Kidney (tissue), 14 donors: ENCODE data around the gene PLCB1. TPM values are rescaled to one million over a fixed set of nuclear protein-coding genes. Genes with fewer than 3 reads are reported as not detected.

ENCODE experiments used
- DNase-seq, 5 donors: peaks; one replicate each; pipeline ENCODE4 v3.0.0-alpha.2; 2013 to 2020
- FAIRE-seq: peaks from 2 replicates; lab custom pipeline; 2012; peaks lifted over from hg19 to GRCh38; lab: Jason Lieb, UNC
- H3K27ac ChIP-seq, 2 donors: one replicate each; pipeline ENCODE4 v1.7.0; 2013; ENCODE audit warnings: low read depth in 2 of 2, low read length in 2 of 2, inconsistent platforms in 1 of 2
- H3K27me3 ChIP-seq: one replicate; pipeline ENCODE4 v1.7.1; 2013; ENCODE audit warnings: low read length, inconsistent platforms; ENCODE audit not compliant: control insufficient read depth, insufficient read depth
- H3K36me3 ChIP-seq, 3 donors: one replicate each; pipeline versions ENCODE4 v1.7.0 to v1.7.1; 2013; ENCODE audit warnings: low read length in 3 of 3, control low read depth in 1 of 3, inconsistent platforms in 1 of 3; ENCODE audit not compliant: insufficient read depth in 3 of 3, control insufficient read depth in 2 of 3
- H3K4me1 ChIP-seq, 3 donors: one replicate each; pipeline versions ENCODE4 v1.7.0 to v1.7.1; 2013; ENCODE audit warnings: low read length in 3 of 3, inconsistent platforms in 1 of 3, low read depth in 1 of 3; ENCODE audit not compliant: control insufficient read depth in 2 of 3, insufficient read depth in 2 of 3
- H3K4me3 ChIP-seq, 3 donors: one replicate each; pipeline versions ENCODE4 v1.7.0 to v1.8.1; 2013; ENCODE audit warnings: low read length in 3 of 3, control low read depth in 1 of 3, inconsistent platforms in 1 of 3
- H3K9ac ChIP-seq, 3 donors: one replicate each; pipeline versions ENCODE4 v1.7.0 to v1.7.1; 2013; ENCODE audit warnings: low read length in 3 of 3, control low read depth in 1 of 3, inconsistent platforms in 1 of 3
- H3K9me3 ChIP-seq, 3 donors: one replicate each; pipeline versions ENCODE4 v1.7.0 to v1.7.1; 2013; ENCODE audit warnings: low read length in 3 of 3, control low read depth in 1 of 3, inconsistent platforms in 1 of 3; ENCODE audit not compliant: control insufficient read depth in 2 of 3, insufficient read depth in 1 of 3
- CTCF ChIP-seq: IDR thresholded peaks from 3 replicates; pipeline ENCODE4 v1.5.1; 2012; ENCODE audit warnings: mild to moderate bottlenecking, moderate library complexity, borderline replicate concordance; ENCODE audit not compliant: insufficient read depth; ENCODE audit errors: extremely low read depth
- intact Hi-C: fragments of 100-400 bp; cut with DNase I; formaldehyde crosslinking; loops from one replicate; pipeline ENCODE4 v1.11.1; 2022
- polyA plus RNA-seq: library from polyadenylated mRNA; stranded (reverse); fragments of 350-450 nt; fragmentation: Illumina TruSeq; extraction: RNeasy Lipid Tissue Mini Kit (QIAGEN cat#74804); gene quantifications from one replicate; pipeline ENCODE4 v1.2.3, GENCODE V29; 2014; ENCODE audit warnings: low read depth, low replicate concordance; ENCODE audit not compliant: insufficient read depth
- total RNA-seq: library from RNA; stranded (reverse); fragmentation: NEBNext Ultra II Directional; extraction: Animal tissue kit (Norgen Biotek cat#: 25700); gene quantifications from one replicate; pipeline ENCODE4 v1.2.1, GENCODE V29; 2021
- donor health status: control.
- donor health status: control.
- donor health status: control.
- donor health status: control.
- donor health status: control.
- donor health status: DM: yes; HTN: yes; CAD: no.
- donor health status: Normal renal cell carcinoma (clear cell type).

Gene PLCB1
- total and polyA plus RNA-seq, 2 donors from 2014 or later = 9.4 to 107 TPM

GRCh38 chr20:8330785-8331695 is 199.0 kb downstream of the PLCB1 start:
- Histone ChIP-seq H3K4me3 (no peak overlapping the region), H3K27me3 (no peaks in the 10 kb centered on the region), H3K27ac (no peak overlapping the region), H3K9me3 (no peaks in the 10 kb centered on the region), H3K36me3 (no peaks in the 10 kb centered on the region), H3K9ac (no peak overlapping the region), H3K4me1 (no peaks in the 10 kb centered on the region)
- FAIRE-seq (no peak), DNase-seq (peak in 3 of 5 donors; percentile 44 to 80 (median 72))
- intact Hi-C loops = no loop called here
- TF ChIP-seq CTCF = no peak

GRCh38 chr20:8331740-8332412 is 199.8 kb downstream of the PLCB1 start:
- Histone ChIP-seq H3K36me3 (no peaks in the 10 kb centered on the region), H3K27ac (no peak overlapping the region), H3K27me3 (no peaks in the 10 kb centered on the region), H3K9me3 (no peaks in the 10 kb centered on the region), H3K9ac (no peak overlapping the region), H3K4me3 (no peak overlapping the region), H3K4me1 (no peaks in the 10 kb centered on the region)
- peak in 1 of 5 donors; percentile 79 for DNase-seq
- no peak for TF ChIP-seq CTCF
- no peak for FAIRE-seq
- intact Hi-C loops = no loop called here

GRCh38 chr20:8334641-8335040 is 202.6 kb downstream of the PLCB1 start:
- FAIRE-seq = no peak
- no peaks in the 10 kb centered on the region for H3K36me3 ChIP-seq
- no peak overlapping the region for H3K27ac ChIP-seq
- no peak for TF ChIP-seq CTCF
- no peak overlapping the region for H3K9ac ChIP-seq
- H3K27me3 ChIP-seq = no peaks in the 10 kb centered on the region
- peak in 1 of 5 donors; percentile 16 for DNase-seq
- intact Hi-C loops = no loop called here
- H3K9me3 ChIP-seq = no peaks in the 10 kb centered on the region
- H3K4me1 ChIP-seq = no peaks in the 10 kb centered on the region
- H3K4me3 ChIP-seq = no peak overlapping the region
